Loucy (cell line): Measurements from ENCODE around the gene RBM48.

Experiments used
- EZH2phosphoT487 ChIP-seq: fragments of 200-600 bp; IDR thresholded peaks from 2 replicates; pipeline ENCODE4 v1.6.1; 2018; ENCODE audit warnings: antibody characterized with exemption, mild to moderate bottlenecking, moderate library complexity, borderline replicate concordance
- TF ChIP-seq, protein P1 (sequence below): fragments of 200-600 bp; sonication (generic); conservative IDR thresholded peaks from 2 replicates; pipeline ENCODE4 v1.5.1; 2014; ENCODE audit warnings: mild to moderate bottlenecking, antibody characterized with exemption, low read length

DNA sequence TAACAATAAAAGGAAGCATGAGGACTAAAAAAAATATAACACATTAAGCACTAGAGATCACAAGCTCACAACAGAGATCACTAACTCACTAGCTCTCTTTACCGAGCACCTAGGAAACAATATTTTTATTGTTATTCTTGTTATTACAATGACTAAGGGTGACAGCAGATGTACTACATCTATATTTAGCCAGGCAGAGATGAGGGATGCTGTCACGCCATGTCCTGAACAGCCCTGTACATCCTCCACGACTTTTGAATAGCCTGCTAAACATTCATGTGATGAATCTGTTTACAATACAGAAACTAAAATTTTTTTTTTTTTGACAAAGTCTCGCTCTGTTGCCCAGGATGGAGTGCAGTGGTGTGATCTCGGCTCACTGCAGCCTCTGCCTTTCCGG lies 38.9 kb downstream of the RBM48 start:
- TF ChIP-seq, protein P1, sequence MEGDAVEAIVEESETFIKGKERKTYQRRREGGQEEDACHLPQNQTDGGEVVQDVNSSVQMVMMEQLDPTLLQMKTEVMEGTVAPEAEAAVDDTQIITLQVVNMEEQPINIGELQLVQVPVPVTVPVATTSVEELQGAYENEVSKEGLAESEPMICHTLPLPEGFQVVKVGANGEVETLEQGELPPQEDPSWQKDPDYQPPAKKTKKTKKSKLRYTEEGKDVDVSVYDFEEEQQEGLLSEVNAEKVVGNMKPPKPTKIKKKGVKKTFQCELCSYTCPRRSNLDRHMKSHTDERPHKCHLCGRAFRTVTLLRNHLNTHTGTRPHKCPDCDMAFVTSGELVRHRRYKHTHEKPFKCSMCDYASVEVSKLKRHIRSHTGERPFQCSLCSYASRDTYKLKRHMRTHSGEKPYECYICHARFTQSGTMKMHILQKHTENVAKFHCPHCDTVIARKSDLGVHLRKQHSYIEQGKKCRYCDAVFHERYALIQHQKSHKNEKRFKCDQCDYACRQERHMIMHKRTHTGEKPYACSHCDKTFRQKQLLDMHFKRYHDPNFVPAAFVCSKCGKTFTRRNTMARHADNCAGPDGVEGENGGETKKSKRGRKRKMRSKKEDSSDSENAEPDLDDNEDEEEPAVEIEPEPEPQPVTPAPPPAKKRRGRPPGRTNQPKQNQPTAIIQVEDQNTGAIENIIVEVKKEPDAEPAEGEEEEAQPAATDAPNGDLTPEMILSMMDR: no peak
- TF ChIP-seq EZH2phosphoT487: no peak
